Kidney glomerular epithelial cell (primary cell): ENCODE measurements around the gene CMTM7.

Experiments used
- DNase-seq: peaks from one replicate; lab custom pipeline; 2025; lab: John Stamatoyannopoulos, UW

CMTM7 gene

GRCh38 chr3:32492684-32493436 is 101.2 kb downstream of the CMTM7 start:
- DNase-seq, result no peak

GRCh38 chr3:32493437-32494414 is 102.1 kb downstream of the CMTM7 start:
- peak; percentile 48 for DNase-seq

- DNase-seq, result no peak
Observed at GRCh38 chr3:32495085-32495484, 103.4 kb downstream of the CMTM7 start.

- DNase-seq, result no peak
Observed at GRCh38 chr3:32495609-32496008, 104.0 kb downstream of the CMTM7 start.

GRCh38 chr3:32498252-32498651 is 106.6 kb downstream of the CMTM7 start:
- DNase-seq, result no peak

- no peak for DNase-seq
Observed at GRCh38 chr3:32498992-32499391, 107.3 kb downstream of the CMTM7 start.

GRCh38 chr3:32499585-32499984 is 107.9 kb downstream of the CMTM7 start:
- no peak for DNase-seq

GRCh38 chr3:32500231-32500630 is 108.6 kb downstream of the CMTM7 start:
- no peak for DNase-seq

GRCh38 chr3:32500880-32501782 is 109.5 kb downstream of the CMTM7 start:
- no peak for DNase-seq

GRCh38 chr3:32501783-32502117 is 110.1 kb downstream of the CMTM7 start:
- no peak for DNase-seq

GRCh38 chr3:32502118-32502945 is 110.7 kb downstream of the CMTM7 start, which contains the start of gene CMTM6:
Gene CMTM6, minus strand, starts transcription at chr3:32502852. Its CDS starts 107 bp downstream, at chr3:32502745.
- peak; percentile 68 for DNase-seq

GRCh38 chr3:32502946-32503286 is 111.3 kb downstream of the CMTM7 start:
- no peak for DNase-seq
